Measurements from ENCODE around the gene FAM163B. TPM values are rescaled to one million over a fixed set of nuclear protein-coding genes. Genes with fewer than 3 reads are reported as not detected.

FAM163B gene
- total and polyA plus RNA-seq, 2 donors (not counting 1 experiment from before 2014, with no cell fraction given), result not detected

DNA sequence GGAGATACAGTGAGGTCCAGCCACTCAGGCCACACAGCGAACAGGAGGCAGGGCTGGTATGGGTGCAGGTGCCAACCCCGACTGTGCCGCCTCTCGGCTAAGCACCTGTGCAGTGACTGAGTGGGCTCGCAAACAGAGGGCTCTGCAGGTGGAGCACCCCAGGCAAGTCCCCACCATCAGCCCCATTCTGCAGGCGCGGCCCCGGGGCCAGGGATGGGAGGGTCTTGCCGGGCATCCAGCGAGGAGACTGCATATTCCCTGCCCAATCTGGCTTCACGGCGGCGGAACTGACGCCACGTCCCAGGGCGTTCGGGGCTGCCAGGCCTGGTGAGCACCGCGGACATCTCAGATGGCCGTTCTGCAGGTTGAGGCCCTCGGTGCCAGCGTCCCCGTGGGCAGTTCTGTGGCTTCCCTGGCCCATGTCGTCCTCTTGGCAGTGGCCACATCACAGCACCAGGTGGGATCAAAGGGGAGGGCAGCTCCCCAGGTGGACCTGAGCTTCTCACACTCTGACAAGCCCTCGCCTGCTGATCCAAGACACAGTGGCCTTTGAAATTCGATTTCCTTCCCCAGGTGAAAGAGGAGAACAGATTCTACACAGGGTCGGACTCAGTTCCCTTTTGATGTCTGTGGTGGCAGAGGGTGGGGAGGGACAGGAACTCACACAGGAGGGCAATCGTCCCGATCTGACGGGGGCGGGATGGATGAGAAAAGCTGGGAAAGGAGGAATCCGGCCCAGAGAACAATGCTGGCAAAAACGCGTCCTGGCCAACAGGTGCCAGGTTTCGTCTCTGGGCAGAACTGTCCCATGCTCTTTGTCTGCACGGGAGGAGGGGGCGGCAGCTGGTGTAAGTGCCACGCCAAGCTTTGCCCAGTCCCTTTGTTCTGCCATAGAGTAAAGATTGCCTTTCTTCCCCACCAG lies 45.8 kb upstream of the FAM163B start:
- peaks cover 62% of the 10 kb centered on the region for H3K27me3 Mint-ChIP-seq
- no peaks in the 10 kb centered on the region for H3K9me3 Mint-ChIP-seq (ENCODE audit: insufficient read depth)
- no peak overlapping the region for H3K9ac ChIP-seq (ENCODE audit: low read length)
- H3K79me2 ChIP-seq (ENCODE audit: control insufficient read depth, insufficient read depth, low read length), result no peaks in the 10 kb centered on the region
- intact Hi-C loops (cut with micrococcal nuclease), result no loop called here
- no peak overlapping the region for H3K4me3 Mint-ChIP-seq
- no peak for TF ChIP-seq EZH2 (IDR thresholded peaks at IDR 0.05; ENCODE audit: borderline replicate concordance, insufficient read depth, low read depth, low read length, poor library complexity, severe bottlenecking)
- TF ChIP-seq, protein P1, sequence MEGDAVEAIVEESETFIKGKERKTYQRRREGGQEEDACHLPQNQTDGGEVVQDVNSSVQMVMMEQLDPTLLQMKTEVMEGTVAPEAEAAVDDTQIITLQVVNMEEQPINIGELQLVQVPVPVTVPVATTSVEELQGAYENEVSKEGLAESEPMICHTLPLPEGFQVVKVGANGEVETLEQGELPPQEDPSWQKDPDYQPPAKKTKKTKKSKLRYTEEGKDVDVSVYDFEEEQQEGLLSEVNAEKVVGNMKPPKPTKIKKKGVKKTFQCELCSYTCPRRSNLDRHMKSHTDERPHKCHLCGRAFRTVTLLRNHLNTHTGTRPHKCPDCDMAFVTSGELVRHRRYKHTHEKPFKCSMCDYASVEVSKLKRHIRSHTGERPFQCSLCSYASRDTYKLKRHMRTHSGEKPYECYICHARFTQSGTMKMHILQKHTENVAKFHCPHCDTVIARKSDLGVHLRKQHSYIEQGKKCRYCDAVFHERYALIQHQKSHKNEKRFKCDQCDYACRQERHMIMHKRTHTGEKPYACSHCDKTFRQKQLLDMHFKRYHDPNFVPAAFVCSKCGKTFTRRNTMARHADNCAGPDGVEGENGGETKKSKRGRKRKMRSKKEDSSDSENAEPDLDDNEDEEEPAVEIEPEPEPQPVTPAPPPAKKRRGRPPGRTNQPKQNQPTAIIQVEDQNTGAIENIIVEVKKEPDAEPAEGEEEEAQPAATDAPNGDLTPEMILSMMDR (IDR thresholded peaks at IDR 0.05), result no peak
- ATAC-seq (ENCODE audit: low read depth), result no peak
- no peak overlapping the region for H3K27ac ChIP-seq (ENCODE audit: low read length in 2 of 2)
- H3K36me3 ChIP-seq (replicated peaks in 1 of 2; ENCODE audit: control extremely low read depth in 1 of 2, control insufficient read depth in 1 of 2, extremely low read depth in 1 of 2, insufficient read depth in 2 of 2, low read length in 1 of 2), result no peaks in the 10 kb centered on the region
- no peak overlapping the region for H3K4me3 ChIP-seq (ENCODE audit: control extremely low read depth in 1 of 5, extremely low read depth in 1 of 5, insufficient read depth in 1 of 5, low read depth in 2 of 5, low read length in 4 of 5)
- DNase-seq, result no peak
- no peak overlapping the region for H3K4me2 ChIP-seq (replicated peaks; ENCODE audit: low read depth, low read length, poor library complexity, severe bottlenecking)
- no peaks in the 10 kb centered on the region for H3K9me3 ChIP-seq (ENCODE audit: control extremely low read depth in 1 of 3, control insufficient read depth in 2 of 3, insufficient read depth in 1 of 3, low read length in 2 of 3)
- peaks cover 3% of the 10 kb centered on the region for H3K4me1 Mint-ChIP-seq
- H2AFZ ChIP-seq (ENCODE audit: insufficient read depth, low read depth, low read length, poor library complexity, severe bottlenecking), result no peak overlapping the region
- H4K20me1 ChIP-seq (ENCODE audit: control insufficient read depth, insufficient read depth, low read length, poor library complexity, severe bottlenecking), result no peaks in the 10 kb centered on the region
- no peak overlapping the region for H3K27ac Mint-ChIP-seq
- H3K4me1 ChIP-seq (ENCODE audit: control insufficient read depth in 2 of 2, insufficient read depth in 2 of 2, low read length in 2 of 2), result no peaks in the 10 kb centered on the region
- 66% methylated on average over 32 of the region's 38 CpGs for WGBS (ENCODE audit: insufficient coverage)
- H3K27me3 ChIP-seq (replicated peaks in 1 of 4; ENCODE audit: control extremely low read depth in 1 of 4, control insufficient read depth in 3 of 4, insufficient read depth in 4 of 4, low read length in 3 of 4), result peaks cover 0 to 58% (median 6%) of the 10 kb centered on the region in 4 experiments
- CTCF ChIA-PET, result interaction anchor here (0.8 kb wide), 1 partner anchor 340 kb away, joined by 3 read pairs; no protein-coding TSS in a partner anchor
- POLR2A ChIA-PET, result no interaction called here

- Mint-ChIP-seq H3K27me3 (peaks cover 51% of the 10 kb centered on the region), H3K4me3 (no peak overlapping the region), H3K9me3 (ENCODE audit: insufficient read depth) (no peaks in the 10 kb centered on the region), H3K4me1 (no peaks in the 10 kb centered on the region), H3K27ac (no peak overlapping the region)
- ATAC-seq (ENCODE audit: low read depth) (no peak), DNase-seq (no peak)
- no peaks in the 10 kb centered on the region for H3K4me1 ChIP-seq (ENCODE audit: control insufficient read depth in 2 of 2, insufficient read depth in 2 of 2, low read length in 2 of 2)
- no peak overlapping the region for H3K4me3 ChIP-seq (ENCODE audit: control extremely low read depth in 1 of 5, extremely low read depth in 1 of 5, insufficient read depth in 1 of 5, low read depth in 2 of 5, low read length in 4 of 5)
- POLR2A ChIA-PET, result interaction anchor here (0.7 kb wide), 1 partner anchor 423 kb away, joined by 3 read pairs; no protein-coding TSS in a partner anchor
- H3K9ac ChIP-seq (ENCODE audit: low read length), result no peak overlapping the region
- WGBS (ENCODE audit: insufficient coverage), result 87% methylated on average over 8 of the region's 9 CpGs
- no peaks in the 10 kb centered on the region for H3K79me2 ChIP-seq (ENCODE audit: control insufficient read depth, insufficient read depth, low read length)
- H3K36me3 ChIP-seq (replicated peaks in 1 of 2; ENCODE audit: control extremely low read depth in 1 of 2, control insufficient read depth in 1 of 2, extremely low read depth in 1 of 2, insufficient read depth in 2 of 2, low read length in 1 of 2), result no peaks in the 10 kb centered on the region
- no peak overlapping the region for H3K27ac ChIP-seq (ENCODE audit: low read length in 2 of 2)
- intact Hi-C loops (cut with micrococcal nuclease), result no loop called here
- no peaks in the 10 kb centered on the region for H4K20me1 ChIP-seq (ENCODE audit: control insufficient read depth, insufficient read depth, low read length, poor library complexity, severe bottlenecking)
- H2AFZ ChIP-seq (ENCODE audit: insufficient read depth, low read depth, low read length, poor library complexity, severe bottlenecking), result no peak overlapping the region
- TF ChIP-seq EZH2 (IDR thresholded peaks at IDR 0.05; ENCODE audit: borderline replicate concordance, insufficient read depth, low read depth, low read length, poor library complexity, severe bottlenecking), result no peak
- TF ChIP-seq, protein P1 (IDR thresholded peaks at IDR 0.05), result no peak
- H3K9me3 ChIP-seq (ENCODE audit: control extremely low read depth in 1 of 3, control insufficient read depth in 2 of 3, insufficient read depth in 1 of 3, low read length in 2 of 3), result no peaks in the 10 kb centered on the region
- H3K27me3 ChIP-seq (replicated peaks in 1 of 4; ENCODE audit: control extremely low read depth in 1 of 4, control insufficient read depth in 3 of 4, insufficient read depth in 4 of 4, low read length in 3 of 4), result peaks cover 0 to 45% (median 4%) of the 10 kb centered on the region in 4 experiments
- H3K4me2 ChIP-seq (replicated peaks; ENCODE audit: low read depth, low read length, poor library complexity, severe bottlenecking), result no peak overlapping the region
- CTCF ChIA-PET, result no interaction called here
These were observed 44.4 kb upstream of the FAM163B start for GRCh38 chr9:133653638-133654037.
